SK-N-SH (cell line): ENCODE measurements around the gene CRYBA2.

Experiments used
- EZH2phosphoT487 ChIP-seq: fragments of 200-600 bp; sonication (generic); IDR thresholded peaks from 2 replicates; pipeline ENCODE4 v1.6.1; 2017; ENCODE audit warnings: low read depth, mixed run types, mild to moderate bottlenecking, antibody characterized with exemption, moderate library complexity, borderline replicate concordance
- JUND ChIP-seq: IDR thresholded peaks from 2 replicates; pipeline ENCODE4 v1.4.0; 2012
- NFIC ChIP-seq: IDR thresholded peaks from 2 replicates; pipeline ENCODE4 v1.4.0; 2012; ENCODE audit warnings: borderline replicate concordance
- RCOR1 ChIP-seq: fragments of 150-350 bp; IDR thresholded peaks from 2 replicates; pipeline ENCODE4 v1.6.1; 2017; ENCODE audit warnings: antibody characterized with exemption, low read length
- SMC3 ChIP-seq: IDR thresholded peaks from 2 replicates; pipeline ENCODE4 v1.6.1; 2012; ENCODE audit warnings: low read depth, low read length, improper control_type of control experiment
- TAF1 ChIP-seq: IDR thresholded peaks from 2 replicates; pipeline ENCODE4 v1.6.1; 2012; ENCODE audit warnings: low read depth, mild to moderate bottlenecking, low read length, moderate library complexity, borderline replicate concordance
- YY1 ChIP-seq: IDR thresholded peaks from 2 replicates; pipeline ENCODE4 v1.4.0; 2012; ENCODE audit warnings: low read depth, mild to moderate bottlenecking
- TF ChIP-seq, protein P1 (sequence below): fragments of 200-600 bp; sonication (generic); IDR thresholded peaks from 2 replicates; pipeline ENCODE4 v1.6.1; 2017; ENCODE audit warnings: antibody characterized with exemption, mild to moderate bottlenecking, moderate library complexity
- TF ChIP-seq, protein P2 (sequence below): IDR thresholded peaks from 2 replicates; pipeline ENCODE4 v1.6.1; 2012; ENCODE audit warnings: mild to moderate bottlenecking, low read depth, low read length, moderate library complexity
- TF ChIP-seq, protein P3 (sequence below): IDR thresholded peaks from 2 replicates; pipeline ENCODE4 v1.4.0; 2012; ENCODE audit warnings: low read depth
- TF ChIP-seq, protein P4 (sequence below): IDR thresholded peaks from 2 replicates; pipeline ENCODE4 v1.4.0; 2012; ENCODE audit warnings: low read depth, borderline replicate concordance

DNA sequence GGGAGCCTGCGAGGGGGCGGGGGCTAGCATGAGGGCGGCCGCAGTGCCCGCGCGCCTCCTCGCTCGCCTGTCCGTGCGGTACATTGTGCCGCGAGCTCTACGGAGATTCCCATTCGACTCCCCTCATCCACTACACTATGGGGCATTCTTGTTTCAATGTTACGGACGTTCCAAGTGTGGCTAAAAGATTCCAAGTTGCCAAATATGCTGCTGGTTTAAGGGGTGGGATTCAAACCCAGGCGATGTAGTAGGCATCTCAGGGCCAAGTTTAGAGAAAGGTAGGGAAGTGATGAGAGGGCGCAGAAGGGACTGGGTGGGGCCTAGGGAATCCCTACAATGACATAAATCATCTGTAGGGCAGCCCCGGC lies 10.0 kb upstream of the CRYBA2 start:
- TF ChIP-seq, protein P1, sequence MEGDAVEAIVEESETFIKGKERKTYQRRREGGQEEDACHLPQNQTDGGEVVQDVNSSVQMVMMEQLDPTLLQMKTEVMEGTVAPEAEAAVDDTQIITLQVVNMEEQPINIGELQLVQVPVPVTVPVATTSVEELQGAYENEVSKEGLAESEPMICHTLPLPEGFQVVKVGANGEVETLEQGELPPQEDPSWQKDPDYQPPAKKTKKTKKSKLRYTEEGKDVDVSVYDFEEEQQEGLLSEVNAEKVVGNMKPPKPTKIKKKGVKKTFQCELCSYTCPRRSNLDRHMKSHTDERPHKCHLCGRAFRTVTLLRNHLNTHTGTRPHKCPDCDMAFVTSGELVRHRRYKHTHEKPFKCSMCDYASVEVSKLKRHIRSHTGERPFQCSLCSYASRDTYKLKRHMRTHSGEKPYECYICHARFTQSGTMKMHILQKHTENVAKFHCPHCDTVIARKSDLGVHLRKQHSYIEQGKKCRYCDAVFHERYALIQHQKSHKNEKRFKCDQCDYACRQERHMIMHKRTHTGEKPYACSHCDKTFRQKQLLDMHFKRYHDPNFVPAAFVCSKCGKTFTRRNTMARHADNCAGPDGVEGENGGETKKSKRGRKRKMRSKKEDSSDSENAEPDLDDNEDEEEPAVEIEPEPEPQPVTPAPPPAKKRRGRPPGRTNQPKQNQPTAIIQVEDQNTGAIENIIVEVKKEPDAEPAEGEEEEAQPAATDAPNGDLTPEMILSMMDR: peak; percentile 57; the same call in 1 of the 2 replicates
- TF ChIP-seq TAF1 (no peak), RCOR1 (no peak), SMC3 (no peak), EZH2phosphoT487 (no peak), NFIC (no peak), YY1 (no peak), JUND (no peak)
- TF ChIP-seq, protein P2, sequence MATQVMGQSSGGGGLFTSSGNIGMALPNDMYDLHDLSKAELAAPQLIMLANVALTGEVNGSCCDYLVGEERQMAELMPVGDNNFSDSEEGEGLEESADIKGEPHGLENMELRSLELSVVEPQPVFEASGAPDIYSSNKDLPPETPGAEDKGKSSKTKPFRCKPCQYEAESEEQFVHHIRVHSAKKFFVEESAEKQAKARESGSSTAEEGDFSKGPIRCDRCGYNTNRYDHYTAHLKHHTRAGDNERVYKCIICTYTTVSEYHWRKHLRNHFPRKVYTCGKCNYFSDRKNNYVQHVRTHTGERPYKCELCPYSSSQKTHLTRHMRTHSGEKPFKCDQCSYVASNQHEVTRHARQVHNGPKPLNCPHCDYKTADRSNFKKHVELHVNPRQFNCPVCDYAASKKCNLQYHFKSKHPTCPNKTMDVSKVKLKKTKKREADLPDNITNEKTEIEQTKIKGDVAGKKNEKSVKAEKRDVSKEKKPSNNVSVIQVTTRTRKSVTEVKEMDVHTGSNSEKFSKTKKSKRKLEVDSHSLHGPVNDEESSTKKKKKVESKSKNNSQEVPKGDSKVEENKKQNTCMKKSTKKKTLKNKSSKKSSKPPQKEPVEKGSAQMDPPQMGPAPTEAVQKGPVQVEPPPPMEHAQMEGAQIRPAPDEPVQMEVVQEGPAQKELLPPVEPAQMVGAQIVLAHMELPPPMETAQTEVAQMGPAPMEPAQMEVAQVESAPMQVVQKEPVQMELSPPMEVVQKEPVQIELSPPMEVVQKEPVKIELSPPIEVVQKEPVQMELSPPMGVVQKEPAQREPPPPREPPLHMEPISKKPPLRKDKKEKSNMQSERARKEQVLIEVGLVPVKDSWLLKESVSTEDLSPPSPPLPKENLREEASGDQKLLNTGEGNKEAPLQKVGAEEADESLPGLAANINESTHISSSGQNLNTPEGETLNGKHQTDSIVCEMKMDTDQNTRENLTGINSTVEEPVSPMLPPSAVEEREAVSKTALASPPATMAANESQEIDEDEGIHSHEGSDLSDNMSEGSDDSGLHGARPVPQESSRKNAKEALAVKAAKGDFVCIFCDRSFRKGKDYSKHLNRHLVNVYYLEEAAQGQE: no peak
- TF ChIP-seq, protein P3, sequence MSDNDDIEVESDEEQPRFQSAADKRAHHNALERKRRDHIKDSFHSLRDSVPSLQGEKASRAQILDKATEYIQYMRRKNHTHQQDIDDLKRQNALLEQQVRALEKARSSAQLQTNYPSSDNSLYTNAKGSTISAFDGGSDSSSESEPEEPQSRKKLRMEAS: no peak
- TF ChIP-seq, protein P4, sequence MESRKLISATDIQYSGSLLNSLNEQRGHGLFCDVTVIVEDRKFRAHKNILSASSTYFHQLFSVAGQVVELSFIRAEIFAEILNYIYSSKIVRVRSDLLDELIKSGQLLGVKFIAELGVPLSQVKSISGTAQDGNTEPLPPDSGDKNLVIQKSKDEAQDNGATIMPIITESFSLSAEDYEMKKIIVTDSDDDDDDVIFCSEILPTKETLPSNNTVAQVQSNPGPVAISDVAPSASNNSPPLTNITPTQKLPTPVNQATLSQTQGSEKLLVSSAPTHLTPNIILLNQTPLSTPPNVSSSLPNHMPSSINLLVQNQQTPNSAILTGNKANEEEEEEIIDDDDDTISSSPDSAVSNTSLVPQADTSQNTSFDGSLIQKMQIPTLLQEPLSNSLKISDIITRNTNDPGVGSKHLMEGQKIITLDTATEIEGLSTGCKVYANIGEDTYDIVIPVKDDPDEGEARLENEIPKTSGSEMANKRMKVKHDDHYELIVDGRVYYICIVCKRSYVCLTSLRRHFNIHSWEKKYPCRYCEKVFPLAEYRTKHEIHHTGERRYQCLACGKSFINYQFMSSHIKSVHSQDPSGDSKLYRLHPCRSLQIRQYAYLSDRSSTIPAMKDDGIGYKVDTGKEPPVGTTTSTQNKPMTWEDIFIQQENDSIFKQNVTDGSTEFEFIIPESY: no peak
